ENCODE measurements around the gene NFXL1.

DNA sequence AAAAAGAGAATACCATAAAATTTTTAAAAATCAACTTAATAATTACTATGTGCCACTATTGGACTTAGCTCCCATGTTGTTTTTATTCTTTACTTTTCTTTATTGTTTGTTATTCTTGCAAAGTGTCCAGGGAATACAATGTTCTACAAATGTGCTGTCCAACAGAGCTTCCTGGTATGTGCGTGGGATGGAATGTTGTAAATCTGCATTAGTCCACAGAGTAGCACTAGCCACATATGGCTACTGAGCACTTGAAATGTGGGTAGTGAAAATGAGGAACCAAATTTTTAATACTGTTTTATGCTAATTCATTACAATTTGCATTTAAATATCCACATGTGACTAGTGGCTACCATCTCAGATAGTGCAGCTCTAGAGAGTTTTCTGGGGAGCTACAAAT is 62.2 kb downstream of the NFXL1 start:
- TF ChIP-seq POLR2A (IDR thresholded peaks at IDR 0.05) (no peak), EP300 (IDR thresholded peaks at IDR 0.05) (no peak)
- TF ChIP-seq, protein P1, sequence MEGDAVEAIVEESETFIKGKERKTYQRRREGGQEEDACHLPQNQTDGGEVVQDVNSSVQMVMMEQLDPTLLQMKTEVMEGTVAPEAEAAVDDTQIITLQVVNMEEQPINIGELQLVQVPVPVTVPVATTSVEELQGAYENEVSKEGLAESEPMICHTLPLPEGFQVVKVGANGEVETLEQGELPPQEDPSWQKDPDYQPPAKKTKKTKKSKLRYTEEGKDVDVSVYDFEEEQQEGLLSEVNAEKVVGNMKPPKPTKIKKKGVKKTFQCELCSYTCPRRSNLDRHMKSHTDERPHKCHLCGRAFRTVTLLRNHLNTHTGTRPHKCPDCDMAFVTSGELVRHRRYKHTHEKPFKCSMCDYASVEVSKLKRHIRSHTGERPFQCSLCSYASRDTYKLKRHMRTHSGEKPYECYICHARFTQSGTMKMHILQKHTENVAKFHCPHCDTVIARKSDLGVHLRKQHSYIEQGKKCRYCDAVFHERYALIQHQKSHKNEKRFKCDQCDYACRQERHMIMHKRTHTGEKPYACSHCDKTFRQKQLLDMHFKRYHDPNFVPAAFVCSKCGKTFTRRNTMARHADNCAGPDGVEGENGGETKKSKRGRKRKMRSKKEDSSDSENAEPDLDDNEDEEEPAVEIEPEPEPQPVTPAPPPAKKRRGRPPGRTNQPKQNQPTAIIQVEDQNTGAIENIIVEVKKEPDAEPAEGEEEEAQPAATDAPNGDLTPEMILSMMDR (IDR thresholded peaks at IDR 0.05) = no peak
